ENCODE measurements around the gene MINK1.

Gene MINK1

DNA sequence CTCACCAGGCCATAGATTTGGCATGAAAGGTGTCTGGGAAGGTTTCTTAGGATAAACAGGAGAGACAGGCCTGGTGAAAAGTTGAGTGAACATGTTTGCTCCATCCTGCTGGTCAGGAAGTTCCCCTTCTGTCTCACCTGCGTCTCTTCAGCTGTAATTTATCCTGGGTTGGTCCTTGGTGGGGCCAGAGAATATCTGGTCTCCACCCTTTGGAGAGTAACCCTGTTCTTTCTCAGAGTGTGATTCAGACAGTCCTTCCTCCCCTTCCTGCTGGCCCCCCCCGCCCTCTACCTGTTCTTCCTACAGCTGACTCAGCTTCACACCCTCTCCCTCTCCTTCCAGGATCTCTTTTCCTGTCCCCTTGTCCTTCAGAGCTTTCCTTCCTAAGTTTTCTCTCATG is 17.1 kb downstream of the MINK1 start:
- Histone ChIP-seq H3K4me3 (ENCODE audit: low read depth, low read length) (no peak overlapping the region), H3K9me3 (ENCODE audit: control insufficient read depth, insufficient read depth, low read depth, low read length) (no peaks in the 10 kb centered on the region), H3K36me3 (ENCODE audit: control insufficient read depth in 2 of 2, insufficient read depth in 1 of 2, low read length in 2 of 2) (peaks cover 0 to 3% of the 10 kb centered on the region in 2 experiments; a peak in 2 of 3 replicates), H3K4me1 (ENCODE audit: control insufficient read depth, insufficient read depth, low read length) (peaks cover 4% of the 10 kb centered on the region; the same call in 1 of the 2 replicates), H3K27ac (ENCODE audit: extremely low read depth, low read depth, low read length) (no peak overlapping the region)
- ChIA-PET CTCF (interaction anchor here (0.6 kb wide), 2 partner anchors 62 to 142 kb away, joined by 3 read pairs; no protein-coding TSS in a partner anchor), POLR2A (interaction anchor here (0.6 to 1.3 kb wide), 4 partner anchors 55 to 295 kb away, joined by 3 to 6 read pairs (median 4); partner anchors contain the start of gene PSMB6)
- TF ChIP-seq, protein P1, sequence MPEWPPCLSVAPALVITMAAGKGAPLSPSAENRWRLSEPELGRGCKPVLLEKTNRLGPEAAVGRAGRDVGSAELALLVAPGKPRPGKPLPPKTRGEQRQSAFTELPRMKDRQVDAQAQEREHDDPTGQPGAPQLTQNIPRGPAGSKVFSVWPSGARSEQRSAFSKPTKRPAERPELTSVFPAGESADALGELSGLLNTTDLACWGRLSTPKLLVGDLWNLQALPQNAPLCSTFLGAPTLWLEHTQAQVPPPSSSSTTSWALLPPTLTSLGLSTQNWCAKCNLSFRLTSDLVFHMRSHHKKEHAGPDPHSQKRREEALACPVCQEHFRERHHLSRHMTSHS (tag by site-specific recombination; IDR thresholded peaks at IDR 0.05): no peak
- no peak for TF ChIP-seq ZNF549 (tag by site-specific recombination; IDR thresholded peaks at IDR 0.05)
- TF ChIP-seq GFI1B (tag by site-specific recombination; IDR thresholded peaks at IDR 0.05): no peak

DNA sequence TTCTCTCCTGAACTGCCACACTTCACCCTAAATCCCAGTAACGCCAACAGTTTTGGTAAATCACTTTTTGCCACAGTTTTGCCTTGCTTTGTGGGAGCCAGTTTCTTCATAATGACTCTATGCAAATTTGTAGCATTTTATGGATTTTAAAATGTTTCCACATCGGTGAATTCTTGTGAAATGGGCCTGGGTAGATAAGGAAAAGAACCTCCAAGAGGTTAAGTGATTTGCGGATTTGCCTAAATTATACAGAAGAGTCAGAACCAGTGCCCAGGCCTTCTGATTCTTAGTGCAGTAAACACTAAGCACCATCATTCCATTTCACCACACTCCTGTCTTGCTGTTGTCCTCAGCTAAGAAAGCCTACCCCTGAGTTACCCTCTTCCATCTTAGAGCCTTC is 17.9 kb downstream of the MINK1 start:
- H3K4me3 ChIP-seq (ENCODE audit: low read depth, low read length): no peak overlapping the region
- POLR2A ChIA-PET: interaction anchor here (0.6 to 1.3 kb wide), 3 partner anchors 44 to 148 kb away, joined by 3 to 4 read pairs (median 3); partner anchors contain the start of gene PLD2
- no peaks in the 10 kb centered on the region for H3K9me3 ChIP-seq (ENCODE audit: control insufficient read depth, insufficient read depth, low read depth, low read length)
- CTCF ChIA-PET: interaction anchor here (0.6 kb wide), 1 partner anchor 39 kb away, joined by 3 read pairs; no protein-coding TSS in a partner anchor
- no peak overlapping the region for H3K27ac ChIP-seq (ENCODE audit: extremely low read depth, low read depth, low read length)
- H3K4me1 ChIP-seq (ENCODE audit: control insufficient read depth, insufficient read depth, low read length): peaks cover 4% of the 10 kb centered on the region; the same call in 1 of the 2 replicates
- peaks cover 0 to under 1% of the 10 kb centered on the region in 2 experiments; a peak in 2 of 3 replicates for H3K36me3 ChIP-seq (ENCODE audit: control insufficient read depth in 2 of 2, insufficient read depth in 1 of 2, low read length in 2 of 2)
- no peak for TF ChIP-seq ZNF585B (tag by site-specific recombination; IDR thresholded peaks at IDR 0.05)
- TF ChIP-seq ZNF48 (tag by site-specific recombination; IDR thresholded peaks at IDR 0.05): no peak
- no peak for TF ChIP-seq ZNF433 (tag by site-specific recombination; IDR thresholded peaks at IDR 0.05; ENCODE audit: low read depth)
- no peak for TF ChIP-seq ZEB2 (tag by site-specific recombination; IDR thresholded peaks at IDR 0.05)
- TF ChIP-seq, protein P2, sequence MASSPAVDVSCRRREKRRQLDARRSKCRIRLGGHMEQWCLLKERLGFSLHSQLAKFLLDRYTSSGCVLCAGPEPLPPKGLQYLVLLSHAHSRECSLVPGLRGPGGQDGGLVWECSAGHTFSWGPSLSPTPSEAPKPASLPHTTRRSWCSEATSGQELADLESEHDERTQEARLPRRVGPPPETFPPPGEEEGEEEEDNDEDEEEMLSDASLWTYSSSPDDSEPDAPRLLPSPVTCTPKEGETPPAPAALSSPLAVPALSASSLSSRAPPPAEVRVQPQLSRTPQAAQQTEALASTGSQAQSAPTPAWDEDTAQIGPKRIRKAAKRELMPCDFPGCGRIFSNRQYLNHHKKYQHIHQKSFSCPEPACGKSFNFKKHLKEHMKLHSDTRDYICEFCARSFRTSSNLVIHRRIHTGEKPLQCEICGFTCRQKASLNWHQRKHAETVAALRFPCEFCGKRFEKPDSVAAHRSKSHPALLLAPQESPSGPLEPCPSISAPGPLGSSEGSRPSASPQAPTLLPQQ (tag by site-specific recombination; IDR thresholded peaks at IDR 0.05): no peak
- TF ChIP-seq MEIS1 (CRISPR knock-in tag; IDR thresholded peaks at IDR 0.05; ENCODE audit: borderline replicate concordance): no peak
- TF ChIP-seq, protein P3, sequence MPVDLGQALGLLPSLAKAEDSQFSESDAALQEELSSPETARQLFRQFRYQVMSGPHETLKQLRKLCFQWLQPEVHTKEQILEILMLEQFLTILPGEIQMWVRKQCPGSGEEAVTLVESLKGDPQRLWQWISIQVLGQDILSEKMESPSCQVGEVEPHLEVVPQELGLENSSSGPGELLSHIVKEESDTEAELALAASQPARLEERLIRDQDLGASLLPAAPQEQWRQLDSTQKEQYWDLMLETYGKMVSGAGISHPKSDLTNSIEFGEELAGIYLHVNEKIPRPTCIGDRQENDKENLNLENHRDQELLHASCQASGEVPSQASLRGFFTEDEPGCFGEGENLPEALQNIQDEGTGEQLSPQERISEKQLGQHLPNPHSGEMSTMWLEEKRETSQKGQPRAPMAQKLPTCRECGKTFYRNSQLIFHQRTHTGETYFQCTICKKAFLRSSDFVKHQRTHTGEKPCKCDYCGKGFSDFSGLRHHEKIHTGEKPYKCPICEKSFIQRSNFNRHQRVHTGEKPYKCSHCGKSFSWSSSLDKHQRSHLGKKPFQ (tag by site-specific recombination; IDR thresholded peaks at IDR 0.05): no peak
- TF ChIP-seq ZNF19 (tag by site-specific recombination; IDR thresholded peaks at IDR 0.05; ENCODE audit: low read depth): no peak
- TF ChIP-seq ZNF837 (tag by site-specific recombination; IDR thresholded peaks at IDR 0.05): no peak
- TF ChIP-seq ZNF777 (tag by site-specific recombination; IDR thresholded peaks at IDR 0.05; ENCODE audit: borderline replicate concordance): no peak
- no peak for TF ChIP-seq ZBTB8A (tag by site-specific recombination; IDR thresholded peaks at IDR 0.05)
- no peak for TF ChIP-seq ZSCAN16 (tag by site-specific recombination; IDR thresholded peaks at IDR 0.05)
- no peak for TF ChIP-seq ZNF510 (tag by site-specific recombination; IDR thresholded peaks at IDR 0.05; ENCODE audit: insufficient replicate concordance)
- TF ChIP-seq ZNF138 (tag by site-specific recombination; IDR thresholded peaks at IDR 0.05; ENCODE audit: borderline replicate concordance): no peak
